ENCODE measurements around the gene PCDH9.
A peak's percentile ranks its signal among the peaks of the same experiment; 100 is the strongest.

PCDH9 gene

DNA sequence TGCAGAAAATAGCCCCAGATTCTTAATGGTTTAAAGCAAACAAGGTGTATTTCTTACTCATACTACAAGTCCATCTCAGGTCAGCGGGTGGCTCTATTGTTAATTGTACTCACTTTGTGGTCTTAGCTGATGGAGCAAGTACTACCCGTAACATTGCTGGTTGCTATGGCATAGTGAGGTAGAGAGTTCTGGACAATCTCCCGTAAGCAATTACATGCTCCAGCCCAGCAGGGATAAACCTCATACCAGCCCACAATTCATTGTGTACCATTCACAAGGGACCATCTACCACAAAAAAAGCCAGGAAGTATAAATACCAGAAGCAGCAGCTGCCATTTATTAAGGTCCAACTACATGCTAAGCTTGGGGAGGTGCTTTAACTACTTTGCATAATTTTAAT lies 167.1 kb downstream of the PCDH9 start:
- TF ChIP-seq, protein P1, sequence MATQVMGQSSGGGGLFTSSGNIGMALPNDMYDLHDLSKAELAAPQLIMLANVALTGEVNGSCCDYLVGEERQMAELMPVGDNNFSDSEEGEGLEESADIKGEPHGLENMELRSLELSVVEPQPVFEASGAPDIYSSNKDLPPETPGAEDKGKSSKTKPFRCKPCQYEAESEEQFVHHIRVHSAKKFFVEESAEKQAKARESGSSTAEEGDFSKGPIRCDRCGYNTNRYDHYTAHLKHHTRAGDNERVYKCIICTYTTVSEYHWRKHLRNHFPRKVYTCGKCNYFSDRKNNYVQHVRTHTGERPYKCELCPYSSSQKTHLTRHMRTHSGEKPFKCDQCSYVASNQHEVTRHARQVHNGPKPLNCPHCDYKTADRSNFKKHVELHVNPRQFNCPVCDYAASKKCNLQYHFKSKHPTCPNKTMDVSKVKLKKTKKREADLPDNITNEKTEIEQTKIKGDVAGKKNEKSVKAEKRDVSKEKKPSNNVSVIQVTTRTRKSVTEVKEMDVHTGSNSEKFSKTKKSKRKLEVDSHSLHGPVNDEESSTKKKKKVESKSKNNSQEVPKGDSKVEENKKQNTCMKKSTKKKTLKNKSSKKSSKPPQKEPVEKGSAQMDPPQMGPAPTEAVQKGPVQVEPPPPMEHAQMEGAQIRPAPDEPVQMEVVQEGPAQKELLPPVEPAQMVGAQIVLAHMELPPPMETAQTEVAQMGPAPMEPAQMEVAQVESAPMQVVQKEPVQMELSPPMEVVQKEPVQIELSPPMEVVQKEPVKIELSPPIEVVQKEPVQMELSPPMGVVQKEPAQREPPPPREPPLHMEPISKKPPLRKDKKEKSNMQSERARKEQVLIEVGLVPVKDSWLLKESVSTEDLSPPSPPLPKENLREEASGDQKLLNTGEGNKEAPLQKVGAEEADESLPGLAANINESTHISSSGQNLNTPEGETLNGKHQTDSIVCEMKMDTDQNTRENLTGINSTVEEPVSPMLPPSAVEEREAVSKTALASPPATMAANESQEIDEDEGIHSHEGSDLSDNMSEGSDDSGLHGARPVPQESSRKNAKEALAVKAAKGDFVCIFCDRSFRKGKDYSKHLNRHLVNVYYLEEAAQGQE (IDR thresholded peaks at IDR 0.05; ENCODE audit: insufficient read depth in 1 of 2, low read depth in 2 of 2, low read length in 2 of 2), result no peak
- TF ChIP-seq SIN3A (IDR thresholded peaks at IDR 0.05; ENCODE audit: borderline replicate concordance, insufficient read depth, low read length) (no peak), POLR2AphosphoS5 (IDR thresholded peaks at IDR 0.05; ENCODE audit: low read depth, low read length) (no peak), FOXP2 (optimal IDR thresholded peaks at IDR 0.05; ENCODE audit: borderline replicate concordance, extremely low read depth, extremely low read length, insufficient read depth) (no peak), TAF1 (IDR thresholded peaks at IDR 0.05; ENCODE audit: borderline replicate concordance, insufficient read depth, low read length) (no peak)

DNA sequence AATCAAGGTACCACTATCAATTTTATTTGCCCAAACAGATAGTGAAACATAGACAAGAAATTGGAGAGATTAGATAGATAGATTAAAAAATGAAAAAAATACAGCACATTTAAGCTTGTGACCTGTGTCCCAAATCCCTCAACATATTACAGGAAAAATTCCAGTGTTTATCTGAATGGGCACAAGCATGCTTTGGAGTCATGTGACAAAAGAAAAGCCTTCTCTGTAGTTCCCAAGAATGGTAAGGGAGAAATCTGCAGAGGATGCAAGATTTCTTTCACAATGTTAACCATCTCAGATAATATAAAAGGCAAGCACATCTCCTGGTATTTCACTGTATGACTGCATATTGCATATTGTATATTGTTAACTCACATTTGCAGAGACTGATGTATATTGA lies 168.0 kb downstream of the PCDH9 start:
- TF ChIP-seq TAF1 (IDR thresholded peaks at IDR 0.05; ENCODE audit: borderline replicate concordance, insufficient read depth, low read length) (no peak), SIN3A (IDR thresholded peaks at IDR 0.05; ENCODE audit: borderline replicate concordance, insufficient read depth, low read length) (no peak), POLR2AphosphoS5 (IDR thresholded peaks at IDR 0.05; ENCODE audit: low read depth, low read length) (no peak), FOXP2 (optimal IDR thresholded peaks at IDR 0.05; ENCODE audit: borderline replicate concordance, extremely low read depth, extremely low read length, insufficient read depth) (no peak)

DNA sequence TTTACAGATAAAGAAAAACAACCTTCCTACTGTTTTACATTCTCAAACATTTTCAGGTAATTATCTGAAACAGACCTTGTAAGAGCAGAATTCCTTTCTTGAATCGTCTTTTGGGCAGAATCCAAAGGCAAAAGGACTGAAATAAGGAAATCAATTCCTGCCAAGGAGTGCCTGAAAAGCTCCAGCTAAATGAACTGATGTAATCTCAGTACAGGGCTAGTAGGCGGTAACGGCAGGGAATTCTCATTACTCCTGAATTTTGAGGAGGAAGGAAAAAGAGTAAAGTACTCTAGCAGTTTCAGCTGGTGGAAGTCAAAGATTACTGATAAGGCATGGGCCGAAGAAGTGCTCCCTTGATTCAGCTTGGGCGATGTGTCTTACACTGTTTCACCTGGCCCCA lies 168.4 kb downstream of the PCDH9 start:
- TF ChIP-seq POLR2AphosphoS5 (IDR thresholded peaks at IDR 0.05; ENCODE audit: low read depth, low read length) (no peak), SIN3A (IDR thresholded peaks at IDR 0.05; ENCODE audit: borderline replicate concordance, insufficient read depth, low read length) (no peak), FOXP2 (optimal IDR thresholded peaks at IDR 0.05; ENCODE audit: borderline replicate concordance, extremely low read depth, extremely low read length, insufficient read depth) (no peak), TAF1 (IDR thresholded peaks at IDR 0.05; ENCODE audit: borderline replicate concordance, insufficient read depth, low read length) (0 out of 2 replicates have a peak, but pooled peaks have one; percentile 24)
- TF ChIP-seq, protein P1 (IDR thresholded peaks at IDR 0.05; ENCODE audit: insufficient read depth in 1 of 2, low read depth in 2 of 2, low read length in 2 of 2), result no peak

DNA sequence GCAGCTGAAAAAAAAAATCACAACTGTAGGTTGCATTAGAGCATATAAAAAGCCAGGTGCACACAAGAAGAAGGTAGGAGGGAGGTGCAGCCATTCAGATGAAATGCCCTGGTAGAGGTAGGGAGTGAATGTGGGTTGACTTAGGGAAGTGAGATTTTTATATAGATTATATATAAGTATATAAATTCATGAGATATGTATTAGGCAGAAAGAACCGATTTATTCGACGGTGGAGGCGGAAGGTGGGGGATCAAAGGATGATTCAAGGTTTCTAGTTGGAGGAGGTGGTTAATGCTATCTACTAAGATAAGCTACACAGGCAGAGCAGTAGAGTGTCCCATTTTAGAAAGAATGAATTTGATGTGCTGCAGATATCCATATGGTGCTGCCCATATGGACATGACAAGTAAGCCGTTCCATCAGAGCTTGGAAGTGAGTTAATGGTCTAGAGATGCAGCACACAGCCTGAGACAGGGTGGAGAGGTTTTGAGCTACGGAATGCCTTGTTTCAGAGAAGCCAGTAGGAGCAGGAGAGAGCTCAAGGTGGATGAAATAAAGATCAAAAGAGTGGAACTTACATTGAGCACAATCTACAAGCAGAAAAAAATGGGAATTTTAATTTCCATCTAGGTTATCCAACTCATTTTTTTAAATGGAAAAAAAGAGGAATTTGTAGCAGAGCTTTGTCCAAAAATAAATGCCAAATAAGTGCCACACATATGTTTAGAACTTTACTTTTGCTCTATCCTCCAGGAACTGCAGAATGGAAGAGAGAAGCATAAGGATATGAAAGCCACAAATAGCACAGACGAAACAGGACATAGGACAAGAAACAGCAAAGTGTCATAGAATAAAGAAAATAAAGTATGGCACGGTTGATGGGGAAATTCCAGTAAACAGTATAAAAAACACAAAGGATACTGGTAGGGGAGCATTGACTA lies 177.3 kb downstream of the PCDH9 start:
- TF ChIP-seq, protein P1 (IDR thresholded peaks at IDR 0.05; ENCODE audit: insufficient read depth in 1 of 2, low read depth in 2 of 2, low read length in 2 of 2), result no peak
- no peak for TF ChIP-seq FOXP2 (optimal IDR thresholded peaks at IDR 0.05; ENCODE audit: borderline replicate concordance, extremely low read depth, extremely low read length, insufficient read depth)
- no peak for TF ChIP-seq TAF1 (IDR thresholded peaks at IDR 0.05; ENCODE audit: borderline replicate concordance, insufficient read depth, low read length)
- TF ChIP-seq SIN3A (IDR thresholded peaks at IDR 0.05; ENCODE audit: borderline replicate concordance, insufficient read depth, low read length), result no peak
- TF ChIP-seq POLR2AphosphoS5 (IDR thresholded peaks at IDR 0.05; ENCODE audit: low read depth, low read length), result no peak

DNA sequence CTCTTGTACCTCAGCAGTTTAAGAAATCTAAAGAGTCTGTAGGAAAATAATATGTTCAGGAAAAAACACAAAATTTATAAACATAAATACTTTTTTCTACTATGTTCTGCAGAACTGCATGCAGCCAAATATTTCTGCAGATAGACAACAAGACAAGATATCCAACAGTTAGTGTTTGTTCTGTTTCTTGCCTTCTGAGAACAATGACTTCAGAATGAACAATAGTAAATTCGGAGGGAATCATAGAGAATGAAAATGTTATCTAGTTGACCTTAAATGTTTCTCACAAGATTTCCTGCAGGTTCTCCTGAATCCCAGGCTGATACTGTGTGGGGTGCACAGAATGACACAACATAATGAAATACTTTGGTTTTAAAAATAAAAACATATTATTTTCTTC lies 180.4 kb downstream of the PCDH9 start:
- TF ChIP-seq, protein P1 (IDR thresholded peaks at IDR 0.05; ENCODE audit: insufficient read depth in 1 of 2, low read depth in 2 of 2, low read length in 2 of 2), result no peak
- no peak for TF ChIP-seq SIN3A (IDR thresholded peaks at IDR 0.05; ENCODE audit: borderline replicate concordance, insufficient read depth, low read length)
- no peak for TF ChIP-seq POLR2AphosphoS5 (IDR thresholded peaks at IDR 0.05; ENCODE audit: low read depth, low read length)
- TF ChIP-seq FOXP2 (optimal IDR thresholded peaks at IDR 0.05; ENCODE audit: borderline replicate concordance, extremely low read depth, extremely low read length, insufficient read depth), result no peak
- no peak for TF ChIP-seq TAF1 (IDR thresholded peaks at IDR 0.05; ENCODE audit: borderline replicate concordance, insufficient read depth, low read length)
